SJSA1 (cell line): Measurements from ENCODE around the gene LNX1. TPM values are rescaled to one million over a fixed set of nuclear protein-coding genes. Genes with fewer than 3 reads are reported as not detected.

ENCODE experiments used
- DNase-seq, 2 experiments: peaks; one replicate each; pipeline ENCODE4 v3.0.0-alpha.2; 2015 to 2020; ENCODE audit warnings: low spot score in 2 of 2, low read depth in 1 of 2
- H3K27ac ChIP-seq: fragments of 250-450 bp; sonication (Bioruptor Pico); 2 replicates; pipeline ENCODE4 v1.5.1; 2020; ENCODE audit warnings: mild to moderate bottlenecking, moderate library complexity
- H3K27me3 ChIP-seq: fragments of 250-450 bp; sonication (Bioruptor Pico); replicated peaks from 2 replicates; pipeline ENCODE4 v1.5.1; 2020; ENCODE audit warnings: mild to moderate bottlenecking, moderate library complexity
- H3K36me3 ChIP-seq: fragments of 250-450 bp; sonication (Bioruptor Pico); 2 replicates; pipeline ENCODE4 v1.5.1; 2020; ENCODE audit warnings: mild to moderate bottlenecking
- H3K4me1 ChIP-seq: fragments of 250-450 bp; sonication (Bioruptor Pico); replicated peaks from 2 replicates; pipeline ENCODE4 v1.6.1; 2021; ENCODE audit warnings: mild to moderate bottlenecking
- H3K4me3 ChIP-seq: fragments of 250-450 bp; sonication (Bioruptor Pico); 2 replicates; pipeline ENCODE4 v1.5.1; 2020; ENCODE audit warnings: mild to moderate bottlenecking
- H3K9me3 ChIP-seq: fragments of 250-450 bp; sonication (Bioruptor Pico); replicated peaks from 2 replicates; pipeline ENCODE4 v1.5.1; 2020; ENCODE audit warnings: mild to moderate bottlenecking
- total RNA-seq: library from RNA; depleted of rRNA; stranded (reverse); fragments of >200 nt; shearing (Covaris generic); gene quantifications from 2 replicates; pipeline ENCODE4 v1.2.3, GENCODE V29; 2014; rRNA removed

Gene LNX1
- 0.09 TPM in 1 of 2 replicates, not detected in the other for total RNA-seq

DNA sequence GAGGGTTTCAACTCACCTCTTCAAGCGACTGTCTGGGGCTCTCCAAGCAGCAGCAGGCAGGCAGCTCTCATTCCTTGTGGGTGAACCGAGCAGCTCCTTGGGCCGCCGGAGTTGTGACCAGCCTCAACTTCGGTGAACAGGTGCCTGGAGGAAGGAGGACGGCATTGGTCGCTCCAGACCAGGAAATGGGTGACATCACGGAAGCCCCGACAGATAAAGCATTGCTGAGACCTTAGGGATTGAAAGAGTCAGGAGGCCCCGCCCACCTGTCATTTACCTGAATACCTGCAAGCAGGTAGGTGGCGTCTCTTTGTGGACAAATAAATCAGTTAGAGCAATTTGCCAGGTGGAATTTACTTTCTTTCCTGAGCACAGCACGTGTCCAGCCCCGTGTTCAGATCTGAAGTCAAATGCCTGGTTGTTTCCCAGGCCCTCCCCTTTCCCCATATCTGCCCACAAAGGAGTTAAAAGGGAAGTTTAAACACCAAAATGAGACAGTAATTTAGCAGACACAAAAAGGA lies at the start of gene LNX1:
Gene LNX1, minus strand, starts transcription at position 115 of the 521 bp plus-strand sequence. CDS start 17,484 bp downstream, outside the sequence.
- no peak for DNase-seq
- Histone ChIP-seq H3K4me1 (peaks cover 18% of the 10 kb centered on the region), H3K27ac (no peak within 1 kb of the TSS)

DNA sequence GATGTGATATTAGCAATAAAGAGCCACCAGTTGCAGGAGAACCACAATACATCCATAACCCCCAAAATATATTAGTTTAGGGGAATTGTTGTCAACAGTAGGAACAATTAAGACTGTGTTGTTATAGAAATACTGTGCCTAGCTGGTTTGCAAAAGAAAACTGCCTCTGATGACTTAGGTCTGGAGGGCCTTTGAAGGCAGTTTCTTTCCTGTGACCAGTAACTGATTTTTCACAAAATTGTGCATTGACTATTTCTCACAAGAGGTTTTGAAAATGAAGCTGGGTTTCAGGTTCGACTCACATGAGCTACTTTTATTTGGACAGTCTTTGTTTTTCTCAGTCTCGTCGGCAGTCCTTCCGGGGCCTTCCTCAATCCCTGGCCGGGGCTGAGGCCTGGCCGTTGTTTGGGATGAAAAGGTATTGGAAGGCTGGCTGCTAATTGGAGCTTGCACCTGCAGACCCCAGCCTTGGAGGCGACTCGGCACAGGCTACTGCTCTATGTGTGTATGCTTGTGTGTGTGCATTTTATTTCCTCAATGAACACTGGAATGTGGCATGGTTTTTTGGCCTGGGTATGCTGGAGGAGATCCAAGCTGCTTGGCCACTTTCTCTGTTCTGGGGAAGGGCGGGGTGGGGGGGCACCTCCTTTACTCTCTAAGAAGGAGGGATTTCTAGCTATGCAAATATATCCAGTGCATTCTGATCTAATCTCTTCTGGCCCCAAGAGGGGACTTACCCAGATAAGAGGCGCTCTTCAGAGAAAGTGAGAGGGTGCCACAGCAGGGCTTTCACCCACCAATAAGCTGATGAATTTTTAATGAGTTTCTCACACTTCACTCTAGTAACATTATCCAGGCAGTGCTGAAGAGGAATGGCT lies 49.5 kb upstream of the LNX1 start:
- Histone ChIP-seq H3K36me3 (no peaks in the 10 kb centered on the region), H3K4me3 (no peak overlapping the region), H3K4me1 (no peaks in the 10 kb centered on the region), H3K27ac (no peak overlapping the region), H3K27me3 (0 out of 2 replicates have a peak, but pooled peaks cover 4% of the 10 kb centered on the region), H3K9me3 (no peaks in the 10 kb centered on the region)
- DNase-seq, result no peak

More for the DNA sequence above, at the start of gene LNX1:
- H3K4me3 ChIP-seq, result no peak within 1 kb of the TSS
- H3K36me3 ChIP-seq, result no peaks in the 10 kb centered on the region
- H3K9me3 ChIP-seq, result no peaks in the 10 kb centered on the region
- no peaks in the 10 kb centered on the region for H3K27me3 ChIP-seq

DNA sequence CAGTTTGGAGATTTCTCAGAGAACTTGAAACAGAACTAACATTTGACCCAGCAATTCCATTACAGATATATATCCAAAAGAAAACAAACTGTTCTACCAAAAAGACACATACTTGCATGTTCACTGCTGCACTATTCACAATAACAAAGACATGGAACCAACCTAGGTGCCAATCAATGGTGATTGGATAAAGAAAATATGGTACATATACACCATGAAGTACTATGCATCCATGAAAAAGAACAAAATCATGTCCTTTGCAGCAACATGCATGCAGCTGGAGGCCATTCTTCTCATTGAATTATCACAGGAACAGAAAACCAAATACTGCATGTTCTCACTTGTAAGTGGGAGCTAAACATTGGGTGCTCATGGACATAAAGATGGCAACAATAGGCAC lies 47.6 kb upstream of the LNX1 start:
- Histone ChIP-seq H3K4me3 (no peak overlapping the region), H3K27ac (no peak overlapping the region), H3K36me3 (no peaks in the 10 kb centered on the region), H3K27me3 (0 out of 2 replicates have a peak, but pooled peaks cover 4% of the 10 kb centered on the region), H3K4me1 (no peaks in the 10 kb centered on the region), H3K9me3 (no peaks in the 10 kb centered on the region)
- no peak for DNase-seq

DNA sequence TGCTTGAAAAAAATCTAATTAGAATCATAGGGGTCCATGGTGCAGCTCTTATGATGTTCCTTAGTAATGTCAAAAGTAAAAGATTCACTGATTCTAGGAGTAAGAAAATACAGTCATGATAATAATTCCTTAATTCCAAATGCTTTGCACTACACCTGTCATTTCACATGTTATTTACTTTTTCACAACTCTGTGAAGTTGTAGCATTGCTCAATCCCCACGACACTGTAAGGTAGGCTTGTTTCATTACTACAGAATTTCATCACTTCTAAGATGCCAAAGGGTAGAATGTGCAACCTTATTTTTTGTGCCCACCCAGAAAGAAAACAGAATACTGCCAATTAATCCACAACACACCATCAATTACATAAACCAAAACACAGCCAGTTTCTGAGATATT lies 46.1 kb upstream of the LNX1 start:
- no peaks in the 10 kb centered on the region for H3K4me1 ChIP-seq
- no peaks in the 10 kb centered on the region for H3K36me3 ChIP-seq
- 0 out of 2 replicates have a peak, but pooled peaks cover 4% of the 10 kb centered on the region for H3K27me3 ChIP-seq
- H3K9me3 ChIP-seq, result no peaks in the 10 kb centered on the region
- DNase-seq, result no peak
- H3K27ac ChIP-seq, result no peak overlapping the region
- no peak overlapping the region for H3K4me3 ChIP-seq

- Histone ChIP-seq H3K9me3 (no peaks in the 10 kb centered on the region), H3K4me3 (no peak overlapping the region), H3K27ac (no peak overlapping the region), H3K36me3 (no peaks in the 10 kb centered on the region), H3K4me1 (no peaks in the 10 kb centered on the region), H3K27me3 (0 out of 2 replicates have a peak, but pooled peaks cover 4% of the 10 kb centered on the region)
- no peak for DNase-seq
These were observed 44.6 kb upstream of the LNX1 start for GRCh38 chr4:53635697-53636483.

DNA sequence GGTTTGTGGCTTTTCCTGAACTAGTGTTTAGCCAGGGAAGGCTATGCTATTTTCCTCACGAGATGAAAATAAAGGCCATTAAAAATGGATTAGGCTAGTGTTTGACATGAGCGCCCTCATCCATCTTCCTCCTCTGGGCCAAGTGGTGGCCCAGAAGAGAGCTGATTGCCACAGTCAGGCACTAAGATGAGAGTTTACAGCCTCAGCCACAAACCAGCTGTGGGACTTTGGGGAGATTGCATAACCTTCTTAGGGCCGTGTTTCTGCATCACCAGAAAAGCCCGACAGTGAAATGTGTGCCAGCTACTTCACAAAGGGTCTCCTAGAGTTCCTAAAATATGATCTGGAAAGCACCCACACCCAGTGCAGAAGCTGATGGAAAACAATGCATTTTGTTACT lies 42.3 kb upstream of the LNX1 start:
- no peak for DNase-seq
- H3K4me1 ChIP-seq, result no peaks in the 10 kb centered on the region
- no peak overlapping the region for H3K27ac ChIP-seq

DNA sequence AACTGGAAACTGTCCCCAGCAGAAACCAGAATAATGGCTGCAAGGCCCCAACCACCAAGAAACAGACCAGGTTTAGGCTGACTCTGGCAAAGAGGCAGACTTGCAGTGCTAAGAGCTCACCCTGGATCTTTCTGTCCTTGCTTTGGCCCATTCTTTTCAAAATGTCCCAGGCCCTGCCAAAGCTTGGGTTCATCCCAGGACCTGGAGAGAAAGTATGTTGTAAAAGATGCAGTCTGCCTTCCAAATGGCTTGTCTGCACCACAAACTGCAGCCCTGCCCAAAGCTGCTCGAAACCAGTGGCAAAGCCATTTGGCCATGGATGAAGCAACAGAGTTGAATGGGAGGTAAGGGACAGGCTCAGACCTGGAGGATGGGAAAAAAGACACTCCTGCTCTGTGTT lies 38.0 kb upstream of the LNX1 start:
- H3K27ac ChIP-seq, result no peak overlapping the region
- no peaks in the 10 kb centered on the region for H3K27me3 ChIP-seq
- no peaks in the 10 kb centered on the region for H3K9me3 ChIP-seq
- H3K36me3 ChIP-seq, result no peaks in the 10 kb centered on the region
- H3K4me1 ChIP-seq, result no peaks in the 10 kb centered on the region
- DNase-seq, result no peak
- no peak overlapping the region for H3K4me3 ChIP-seq

More for the DNA sequence above, 42.3 kb upstream of the LNX1 start:
- Histone ChIP-seq H3K9me3 (no peaks in the 10 kb centered on the region), H3K36me3 (no peaks in the 10 kb centered on the region), H3K27me3 (0 out of 2 replicates have a peak, but pooled peaks cover 4% of the 10 kb centered on the region), H3K4me3 (no peak overlapping the region)

DNA sequence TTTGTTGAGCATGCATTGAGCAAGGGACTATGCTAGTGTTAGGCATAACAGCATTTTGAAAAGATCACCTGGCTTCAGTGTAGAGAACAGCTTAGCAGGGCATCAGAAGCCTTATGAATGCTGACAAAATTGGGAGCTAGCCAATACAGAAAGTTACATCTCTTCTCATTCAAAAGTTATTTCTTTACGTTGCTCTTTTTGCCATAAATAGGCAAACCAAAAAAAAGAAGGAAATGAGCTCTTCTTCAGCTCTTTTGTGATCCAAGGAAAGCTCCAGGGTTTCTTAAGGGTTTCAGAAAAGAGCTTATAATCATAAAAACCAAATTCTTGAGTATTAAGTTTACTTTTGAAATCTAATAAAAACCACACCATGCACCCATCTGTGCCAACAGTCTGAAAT lies 35.2 kb upstream of the LNX1 start:
- H3K36me3 ChIP-seq, result no peaks in the 10 kb centered on the region
- no peak for DNase-seq
- H3K4me3 ChIP-seq, result no peak overlapping the region
- no peaks in the 10 kb centered on the region for H3K27me3 ChIP-seq
- H3K9me3 ChIP-seq, result no peaks in the 10 kb centered on the region
- no peak overlapping the region for H3K27ac ChIP-seq
- H3K4me1 ChIP-seq, result no peaks in the 10 kb centered on the region

DNA sequence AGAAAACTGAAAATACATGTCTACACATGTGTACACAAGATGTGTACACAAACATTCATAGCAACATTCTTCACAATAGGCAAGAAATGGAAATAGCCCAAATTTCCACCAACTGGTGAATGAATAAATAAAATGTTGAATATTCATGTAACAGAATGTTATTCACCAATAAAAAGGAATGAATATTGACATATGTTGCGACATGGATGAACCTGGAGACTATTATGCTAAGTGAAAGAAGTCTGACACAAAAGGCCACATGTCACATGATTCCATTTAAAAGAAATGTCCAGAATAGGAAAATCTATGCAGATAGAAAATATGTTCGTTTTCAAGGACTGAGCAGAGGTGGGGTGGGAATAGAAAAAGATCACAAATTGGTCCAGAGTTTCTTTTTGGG lies 34.6 kb upstream of the LNX1 start:
- no peak overlapping the region for H3K4me3 ChIP-seq

GRCh38 chr4:53622739-53623151 lies 31.5 kb upstream of the LNX1 start:
- H3K4me3 ChIP-seq, result no peak overlapping the region
- no peaks in the 10 kb centered on the region for H3K9me3 ChIP-seq
- H3K4me1 ChIP-seq, result no peaks in the 10 kb centered on the region
- H3K36me3 ChIP-seq, result no peaks in the 10 kb centered on the region
- no peaks in the 10 kb centered on the region for H3K27me3 ChIP-seq
- no peak for DNase-seq
- H3K27ac ChIP-seq, result no peak overlapping the region

More for the DNA sequence above, 34.6 kb upstream of the LNX1 start:
- no peaks in the 10 kb centered on the region for H3K36me3 ChIP-seq
- H3K9me3 ChIP-seq, result no peaks in the 10 kb centered on the region
- H3K4me1 ChIP-seq, result no peaks in the 10 kb centered on the region
- no peaks in the 10 kb centered on the region for H3K27me3 ChIP-seq
- H3K27ac ChIP-seq, result no peak overlapping the region
- DNase-seq, result no peak

DNA sequence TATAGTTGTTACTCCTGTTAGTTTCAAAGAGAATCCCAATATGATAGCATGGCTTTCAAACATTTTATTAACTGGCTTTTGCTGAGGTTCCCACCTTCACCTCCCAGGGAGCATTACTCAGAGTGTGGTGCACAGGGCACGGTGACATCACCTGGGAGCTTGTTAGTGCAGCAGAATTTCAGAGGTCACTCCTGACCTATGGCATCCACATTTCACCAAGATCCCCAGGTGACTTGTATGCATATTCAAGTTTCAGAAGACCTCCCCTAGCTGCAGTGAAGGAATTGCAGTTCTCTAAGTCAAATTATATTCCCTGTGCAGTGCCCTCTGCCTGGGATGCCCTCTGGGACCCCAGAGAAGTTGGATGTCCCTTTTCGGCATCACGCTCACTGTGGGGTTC lies 29.7 kb upstream of the LNX1 start:
- H3K9me3 ChIP-seq, result no peaks in the 10 kb centered on the region
- H3K27me3 ChIP-seq, result no peaks in the 10 kb centered on the region
- H3K4me3 ChIP-seq, result no peak overlapping the region
- H3K27ac ChIP-seq, result no peak overlapping the region
- no peaks in the 10 kb centered on the region for H3K4me1 ChIP-seq
- no peak for DNase-seq
- no peaks in the 10 kb centered on the region for H3K36me3 ChIP-seq

GRCh38 chr4:53619431-53619830 lies 28.1 kb upstream of the LNX1 start:
- no peaks in the 10 kb centered on the region for H3K27me3 ChIP-seq
- no peak overlapping the region for H3K27ac ChIP-seq
- DNase-seq, result no peak
- H3K4me1 ChIP-seq, result no peaks in the 10 kb centered on the region
- H3K9me3 ChIP-seq, result no peaks in the 10 kb centered on the region
- H3K36me3 ChIP-seq, result no peaks in the 10 kb centered on the region
- no peak overlapping the region for H3K4me3 ChIP-seq

DNA sequence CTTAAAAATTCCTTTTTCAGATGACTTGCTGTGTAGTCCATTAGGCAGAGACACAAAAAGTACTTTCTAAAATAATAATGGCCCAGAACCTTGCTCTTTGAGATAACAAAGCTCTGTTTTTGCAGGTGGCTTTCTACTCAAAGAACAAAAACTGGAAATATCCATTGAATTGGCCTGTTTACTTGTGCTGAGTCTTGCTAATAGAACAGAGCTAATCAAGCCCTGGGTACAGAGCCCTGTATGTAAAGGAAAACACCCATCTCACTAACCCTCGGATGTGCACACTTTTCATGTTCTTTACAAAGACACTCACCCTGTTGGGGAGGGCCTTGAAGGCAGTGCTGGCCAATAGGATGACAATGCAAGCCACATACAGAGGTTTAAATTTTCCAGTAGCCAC lies 27.0 kb upstream of the LNX1 start:
- DNase-seq, result no peak
- Histone ChIP-seq H3K27ac (no peak overlapping the region), H3K9me3 (no peaks in the 10 kb centered on the region), H3K4me3 (no peak overlapping the region), H3K27me3 (no peaks in the 10 kb centered on the region), H3K4me1 (no peaks in the 10 kb centered on the region), H3K36me3 (no peaks in the 10 kb centered on the region)
